HG02870 (cell line): ENCODE measurements around the gene ACAN.

Experiments
- ATAC-seq: cut with Tn5 transposase; IDR thresholded peaks from one replicate; pipeline ENCODE4 v1.9.1; 2021; ENCODE audit warnings: mild to moderate bottlenecking, moderate library complexity; ENCODE audit not compliant: unreplicated experiment

ACAN gene

DNA sequence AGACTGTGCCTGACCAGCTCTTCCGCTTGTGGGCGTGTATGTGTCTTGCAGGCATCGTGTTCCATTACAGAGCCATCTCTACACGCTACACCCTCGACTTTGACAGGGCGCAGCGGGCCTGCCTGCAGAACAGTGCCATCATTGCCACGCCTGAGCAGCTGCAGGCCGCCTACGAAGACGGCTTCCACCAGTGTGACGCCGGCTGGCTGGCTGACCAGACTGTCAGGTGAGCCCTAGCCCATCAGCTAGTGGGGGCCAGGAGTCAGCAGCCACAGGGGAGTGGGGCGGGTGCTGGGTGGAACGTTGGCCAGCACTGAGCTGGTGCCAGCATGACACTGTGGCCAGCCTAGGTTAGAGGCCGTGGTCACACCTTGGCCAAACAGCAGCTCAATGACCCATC lies 36.7 kb downstream of the ACAN start:
- no peak for ATAC-seq

DNA sequence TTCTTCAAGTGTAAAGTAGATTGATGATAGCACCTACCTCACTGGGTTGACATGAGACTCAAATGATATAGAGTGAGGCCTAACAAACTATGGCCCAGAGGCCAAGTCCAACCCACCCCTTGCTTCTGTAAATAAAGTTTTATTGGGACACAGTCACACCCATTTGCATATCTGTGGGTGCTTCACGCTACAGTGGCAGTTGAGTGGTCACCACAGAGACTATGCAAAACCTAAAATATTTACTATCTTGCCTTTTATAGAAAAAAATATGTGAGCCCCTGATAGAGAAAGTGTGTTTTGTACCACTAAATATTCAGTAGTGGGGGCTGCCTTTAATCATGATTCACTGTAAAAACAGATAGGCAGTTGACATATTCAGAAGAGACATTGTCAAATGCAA lies 38.0 kb downstream of the ACAN start:
- no peak for ATAC-seq

DNA sequence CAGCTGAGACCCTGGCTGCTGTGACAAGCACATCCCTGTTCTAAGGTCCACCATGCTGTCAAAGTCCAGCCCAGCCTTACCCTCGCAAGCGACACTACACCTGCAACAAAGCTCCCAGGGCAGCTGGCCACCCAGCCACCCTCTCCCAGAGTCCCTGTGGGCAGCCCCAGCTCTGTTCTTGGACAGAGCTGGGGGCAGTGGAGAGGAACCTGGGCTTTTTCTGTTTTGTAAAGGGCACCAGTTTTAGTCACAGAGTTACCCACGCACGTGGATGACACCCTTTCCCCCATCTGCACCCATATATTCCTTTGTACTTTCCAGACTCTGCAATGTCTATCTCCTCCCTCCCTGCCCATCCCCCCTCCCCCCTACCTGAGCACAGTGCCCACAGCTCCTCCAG lies 38.9 kb downstream of the ACAN start:
- no peak for ATAC-seq

DNA sequence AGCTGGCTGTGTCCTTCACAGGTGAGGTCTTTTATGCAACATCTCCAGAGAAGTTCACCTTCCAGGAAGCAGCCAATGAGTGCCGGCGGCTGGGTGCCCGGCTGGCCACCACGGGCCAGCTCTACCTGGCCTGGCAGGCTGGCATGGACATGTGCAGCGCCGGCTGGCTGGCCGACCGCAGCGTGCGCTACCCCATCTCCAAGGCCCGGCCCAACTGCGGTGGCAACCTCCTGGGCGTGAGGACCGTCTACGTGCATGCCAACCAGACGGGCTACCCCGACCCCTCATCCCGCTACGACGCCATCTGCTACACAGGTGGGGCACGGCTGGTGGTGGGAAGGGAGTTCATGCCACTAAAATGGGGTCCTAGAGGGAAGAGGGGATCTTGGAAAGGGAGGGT lies 40.1 kb downstream of the ACAN start:
- ATAC-seq, result no peak

DNA sequence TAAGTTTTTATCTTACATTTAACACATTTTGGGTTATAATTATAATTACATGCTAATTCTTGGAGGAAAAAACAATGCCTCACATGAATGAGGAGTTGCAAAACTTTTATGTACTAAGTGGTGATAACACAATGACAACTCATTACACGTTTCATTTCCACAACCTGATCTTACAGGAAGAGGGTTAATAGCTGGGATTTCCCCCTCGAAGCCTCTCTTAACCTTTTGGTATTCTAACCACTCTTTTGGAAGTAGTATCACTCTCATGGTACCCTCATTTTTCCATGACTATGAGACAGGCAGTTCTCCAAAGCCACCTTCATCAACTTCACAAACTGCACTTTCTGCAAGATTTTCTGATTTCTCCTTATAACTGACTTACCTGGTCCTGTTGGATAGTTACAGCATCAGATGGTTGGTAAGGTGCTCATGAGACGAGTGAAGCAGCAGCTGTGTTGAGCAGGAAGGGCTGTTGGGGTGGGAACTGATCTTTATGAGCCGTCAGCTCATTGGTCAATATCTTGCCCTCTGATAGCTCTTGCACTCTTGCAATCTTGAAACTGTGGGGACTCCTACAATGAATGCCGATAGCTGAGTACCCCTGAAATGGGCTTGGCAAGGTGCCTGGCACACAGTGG lies 41.6 kb downstream of the ACAN start:
- no peak for ATAC-seq

DNA sequence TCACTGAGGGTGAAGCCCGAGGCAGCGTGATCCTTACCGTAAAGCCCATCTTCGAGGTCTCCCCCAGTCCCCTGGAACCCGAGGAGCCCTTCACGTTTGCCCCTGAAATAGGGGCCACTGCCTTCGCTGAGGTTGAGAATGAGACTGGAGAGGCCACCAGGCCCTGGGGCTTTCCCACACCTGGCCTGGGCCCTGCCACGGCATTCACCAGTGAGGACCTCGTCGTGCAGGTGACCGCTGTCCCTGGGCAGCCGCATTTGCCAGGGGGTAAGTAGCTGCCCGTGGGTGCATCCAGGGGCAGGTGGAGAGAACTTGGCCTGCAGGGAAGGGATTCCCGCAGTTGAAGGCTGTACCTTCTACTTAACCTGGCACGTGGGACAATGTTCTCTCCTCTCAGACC lies 42.4 kb downstream of the ACAN start:
- no peak for ATAC-seq

DNA sequence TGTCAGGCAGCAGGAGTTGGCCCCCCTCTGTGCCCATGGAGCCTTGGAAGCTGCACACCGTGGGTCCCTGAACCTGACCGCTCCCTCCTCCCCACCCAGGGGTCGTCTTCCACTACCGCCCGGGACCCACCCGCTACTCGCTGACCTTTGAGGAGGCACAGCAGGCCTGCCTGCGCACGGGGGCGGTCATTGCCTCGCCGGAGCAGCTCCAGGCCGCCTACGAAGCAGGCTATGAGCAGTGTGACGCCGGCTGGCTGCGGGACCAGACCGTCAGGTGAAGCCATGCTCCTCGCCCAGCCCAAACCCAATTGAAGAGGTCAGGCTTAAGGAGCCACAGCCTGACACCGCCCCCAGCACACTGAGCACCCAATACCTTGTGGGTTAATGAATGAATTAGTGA lies 43.9 kb downstream of the ACAN start:
- ATAC-seq, result no peak

DNA sequence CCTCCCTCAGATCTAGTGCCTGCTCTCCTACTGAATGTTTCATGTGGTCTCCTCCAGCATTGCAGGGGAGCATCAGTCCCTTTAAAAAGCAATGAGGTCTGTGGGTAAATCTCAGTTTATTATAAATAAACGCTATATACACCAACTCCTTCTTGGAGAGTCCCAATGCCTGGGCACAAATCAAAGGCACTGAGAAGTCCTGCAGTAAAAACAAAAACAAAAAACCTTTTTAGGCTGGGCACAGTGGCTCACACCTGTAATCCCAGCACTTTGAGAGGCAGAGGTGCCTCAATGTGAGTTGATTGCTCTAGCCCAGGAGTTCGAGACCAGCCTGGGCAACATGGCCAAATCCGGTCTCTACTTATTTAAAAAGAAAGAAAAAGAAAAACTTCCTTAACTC lies 45.0 kb downstream of the ACAN start:
- no peak for ATAC-seq

DNA sequence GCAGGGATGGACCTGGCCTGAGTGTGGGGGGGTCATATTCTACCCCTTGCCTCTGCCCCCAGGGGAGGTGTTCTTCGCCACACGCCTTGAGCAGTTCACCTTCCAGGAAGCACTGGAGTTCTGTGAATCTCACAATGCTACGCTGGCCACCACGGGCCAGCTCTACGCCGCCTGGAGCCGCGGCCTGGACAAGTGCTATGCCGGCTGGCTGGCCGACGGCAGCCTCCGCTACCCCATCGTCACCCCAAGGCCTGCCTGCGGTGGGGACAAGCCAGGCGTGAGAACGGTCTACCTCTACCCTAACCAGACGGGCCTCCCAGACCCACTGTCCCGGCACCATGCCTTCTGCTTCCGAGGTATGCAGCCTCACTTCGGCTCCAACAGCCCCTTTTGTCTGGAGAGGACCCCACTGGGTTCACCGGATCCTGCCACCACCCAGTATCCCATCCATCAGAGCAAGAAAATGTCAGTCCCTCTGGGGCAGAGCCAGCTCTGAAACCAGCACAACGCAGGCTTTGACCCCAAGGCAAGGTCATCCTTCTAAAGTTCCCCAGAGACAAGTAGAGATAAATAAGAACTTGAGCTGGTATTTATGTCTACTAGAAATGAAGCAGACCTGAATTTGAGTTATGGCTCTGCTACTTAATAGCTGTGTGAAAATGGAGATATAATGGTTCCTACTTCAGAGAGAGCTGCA lies 46.3 kb downstream of the ACAN start:
- no peak for ATAC-seq

DNA sequence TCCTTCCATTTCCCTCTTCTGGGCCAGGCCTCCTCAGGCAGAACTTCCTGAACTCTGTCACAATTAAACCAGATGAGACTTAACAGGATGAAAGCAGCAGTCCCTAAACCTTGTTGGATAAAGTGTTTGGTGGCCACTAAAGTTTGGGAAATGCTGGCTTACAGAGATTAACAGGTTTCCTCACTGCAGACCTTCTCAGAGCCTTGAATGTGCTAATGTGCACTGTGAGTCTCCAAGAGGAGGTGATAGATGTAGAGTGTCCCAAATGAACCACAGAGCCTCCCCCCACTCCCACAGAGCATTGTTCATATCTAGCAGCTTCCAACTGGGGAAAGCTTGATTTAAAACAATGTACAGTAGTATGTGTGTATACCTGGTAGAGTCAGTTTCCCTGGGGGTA lies 49.2 kb downstream of the ACAN start:
- no peak for ATAC-seq

DNA sequence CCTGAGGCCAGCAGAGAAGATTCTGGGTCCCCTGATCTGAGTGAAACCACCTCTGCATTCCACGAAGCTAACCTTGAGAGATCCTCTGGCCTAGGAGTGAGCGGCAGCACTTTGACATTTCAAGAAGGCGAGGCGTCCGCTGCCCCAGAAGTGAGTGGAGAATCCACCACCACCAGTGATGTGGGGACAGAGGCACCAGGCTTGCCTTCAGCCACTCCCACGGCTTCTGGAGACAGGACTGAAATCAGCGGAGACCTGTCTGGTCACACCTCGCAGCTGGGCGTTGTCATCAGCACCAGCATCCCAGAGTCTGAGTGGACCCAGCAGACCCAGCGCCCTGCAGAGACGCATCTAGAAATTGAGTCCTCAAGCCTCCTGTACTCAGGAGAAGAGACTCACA lies 55.7 kb downstream of the ACAN start:
- ATAC-seq, result no peak

DNA sequence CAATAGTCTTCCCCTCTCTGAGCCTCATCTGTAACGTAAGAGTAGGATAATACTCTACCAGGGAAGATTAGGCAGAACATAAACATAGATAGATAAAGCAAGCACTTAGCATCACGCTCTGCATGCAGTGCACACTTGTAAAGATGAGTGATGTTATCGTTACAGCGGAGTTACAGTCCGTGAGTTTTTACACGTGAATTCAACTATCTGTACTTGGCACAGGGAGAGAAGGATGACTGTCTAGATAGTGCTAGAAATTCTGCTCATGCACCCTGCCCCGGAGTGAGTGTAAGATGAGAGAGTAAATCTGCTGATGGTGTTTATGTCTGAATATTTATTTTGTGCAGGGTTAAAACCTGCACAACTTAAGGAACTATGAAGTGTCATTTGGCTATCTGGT lies 56.3 kb downstream of the ACAN start:
- ATAC-seq, result no peak

DNA sequence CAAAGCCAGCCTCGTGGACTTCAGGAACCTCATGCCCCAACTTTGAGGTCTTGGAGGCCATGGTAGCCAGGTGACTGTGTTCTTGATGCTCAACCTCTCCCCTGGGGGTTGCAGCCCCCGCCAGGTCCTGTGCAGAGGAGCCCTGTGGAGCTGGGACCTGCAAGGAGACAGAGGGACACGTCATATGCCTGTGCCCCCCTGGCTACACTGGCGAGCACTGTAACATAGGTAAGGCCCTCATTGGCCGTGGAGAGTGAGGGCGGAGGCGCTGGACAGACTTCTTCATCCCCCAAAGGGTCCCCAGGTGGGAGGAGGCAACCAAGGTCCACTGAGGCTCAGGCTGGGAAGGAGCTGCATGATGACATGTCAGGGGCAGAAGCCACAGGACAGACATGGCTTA lies 57.0 kb downstream of the ACAN start:
- no peak for ATAC-seq

DNA sequence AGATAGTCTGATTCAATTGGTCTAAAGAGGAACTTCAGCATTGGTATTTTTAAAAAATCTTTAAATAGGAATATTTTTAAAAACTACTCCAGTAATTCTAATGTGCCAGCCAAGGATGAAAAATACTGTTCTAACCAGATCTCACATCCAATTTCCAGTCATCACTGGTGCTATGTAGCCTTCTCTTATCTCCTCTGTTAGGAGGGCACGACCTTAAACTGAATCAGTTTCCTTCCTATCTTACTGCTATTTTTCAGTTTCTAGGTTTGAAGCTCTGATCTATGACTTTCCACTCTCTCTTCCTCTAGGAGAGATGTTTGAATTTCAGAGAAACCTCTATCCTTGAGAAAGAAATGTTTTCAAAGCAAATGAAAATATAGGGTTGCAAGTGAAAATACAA lies 60.2 kb downstream of the ACAN start:
- ATAC-seq, result no peak

DNA sequence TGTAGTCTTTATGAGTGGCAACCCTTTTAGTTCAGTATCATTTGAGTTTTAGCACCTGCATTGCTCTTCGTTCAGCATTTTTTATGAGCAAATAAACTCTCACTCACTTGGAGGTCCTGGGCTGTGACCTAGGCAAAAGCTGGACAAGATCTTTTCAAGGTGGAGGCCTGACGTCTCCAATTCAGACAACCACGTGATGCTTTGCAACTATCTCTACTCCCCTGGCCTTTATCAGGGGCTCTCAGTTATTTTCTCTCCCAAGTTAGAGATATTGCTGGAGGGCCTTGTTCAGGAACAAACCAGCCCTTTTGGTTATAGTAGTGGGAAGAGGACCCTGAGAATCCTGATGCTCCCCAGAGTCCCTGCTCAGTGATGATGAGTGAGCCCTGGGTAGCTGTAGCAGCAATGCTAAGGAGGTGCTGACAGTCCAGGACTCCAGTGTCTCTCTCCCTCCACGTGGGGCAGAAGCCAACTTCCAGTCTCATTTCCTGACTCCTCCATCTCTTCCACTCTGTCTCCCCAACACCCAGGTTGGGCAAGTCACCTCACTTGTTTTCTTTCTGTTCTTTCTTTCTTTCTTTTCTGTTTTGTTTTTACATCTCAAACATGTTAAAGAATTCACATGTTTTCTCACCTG lies 61.7 kb downstream of the ACAN start:
- no peak for ATAC-seq

DNA sequence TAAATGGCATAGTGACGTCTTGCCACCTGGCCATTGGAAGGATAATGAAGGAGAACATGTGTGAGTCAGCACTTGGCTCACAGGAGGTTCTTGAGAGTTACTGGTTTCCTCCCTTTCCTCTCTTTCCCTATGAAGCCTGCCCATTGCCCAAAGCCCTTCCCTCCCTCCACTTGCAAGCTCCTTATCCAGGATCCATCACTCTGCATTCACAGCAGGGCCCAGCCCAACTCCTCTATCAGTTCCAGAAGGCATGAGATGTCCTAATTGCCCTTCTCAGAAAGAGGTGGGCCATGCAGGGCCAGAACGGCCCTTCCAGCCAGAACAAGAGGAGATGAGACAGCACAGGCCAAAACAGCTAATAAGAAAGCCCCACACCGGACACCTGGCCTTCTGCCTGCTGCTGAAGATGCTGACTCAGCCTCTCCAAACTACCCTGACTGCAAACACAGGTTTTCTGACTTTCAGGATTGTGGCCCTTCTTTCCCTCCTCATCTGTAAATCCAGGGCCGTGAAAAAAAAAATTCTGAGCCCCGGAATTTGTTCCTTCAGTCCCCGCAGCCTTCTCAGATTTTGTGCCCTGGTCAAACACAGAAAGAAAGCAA lies 62.4 kb downstream of the ACAN start:
- no peak for ATAC-seq

DNA sequence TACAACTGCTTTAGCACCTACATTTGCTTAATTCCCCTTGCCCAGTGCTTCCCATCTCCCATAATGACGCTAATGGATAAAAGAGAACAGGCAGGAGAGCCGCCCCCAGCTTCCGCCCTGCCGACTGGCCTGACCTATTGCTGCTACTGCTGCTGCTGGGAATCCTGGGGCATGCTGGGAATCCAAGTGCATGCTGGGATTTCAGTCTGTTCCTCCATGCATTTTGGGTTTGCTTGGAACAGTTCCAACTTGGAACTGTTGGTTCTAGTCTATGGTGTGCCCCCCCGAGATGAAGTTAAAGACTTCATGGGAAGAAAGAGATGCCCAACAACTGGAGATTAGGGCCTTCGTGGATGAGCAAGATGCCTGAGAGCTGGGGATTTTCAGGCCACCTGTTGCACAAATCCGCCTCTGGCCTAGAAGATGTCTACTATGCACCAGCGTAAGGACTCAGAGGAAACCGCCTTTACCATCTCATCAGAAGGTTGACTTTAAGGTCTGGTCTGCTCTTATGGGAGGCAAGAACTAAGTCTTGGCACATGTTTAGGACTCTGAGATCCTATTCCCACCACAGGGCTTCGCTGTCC lies 63.2 kb downstream of the ACAN start:
- ATAC-seq, result no peak

DNA sequence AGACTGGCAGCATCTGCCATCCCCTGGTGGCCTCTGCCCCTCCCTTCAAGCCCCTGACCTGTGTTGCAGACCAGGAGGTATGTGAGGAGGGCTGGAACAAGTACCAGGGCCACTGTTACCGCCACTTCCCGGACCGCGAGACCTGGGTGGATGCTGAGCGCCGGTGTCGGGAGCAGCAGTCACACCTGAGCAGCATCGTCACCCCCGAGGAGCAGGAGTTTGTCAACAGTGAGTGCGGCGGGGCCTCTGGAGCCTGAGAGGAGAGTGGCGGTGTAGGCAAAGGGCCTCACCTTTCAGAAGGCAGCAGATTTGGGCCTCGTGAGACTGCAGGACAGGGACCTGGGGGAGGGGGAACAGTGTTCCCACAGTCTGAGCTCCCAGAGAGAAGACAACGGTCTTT lies 68.1 kb downstream of the ACAN start:
- ATAC-seq, result no peak

DNA sequence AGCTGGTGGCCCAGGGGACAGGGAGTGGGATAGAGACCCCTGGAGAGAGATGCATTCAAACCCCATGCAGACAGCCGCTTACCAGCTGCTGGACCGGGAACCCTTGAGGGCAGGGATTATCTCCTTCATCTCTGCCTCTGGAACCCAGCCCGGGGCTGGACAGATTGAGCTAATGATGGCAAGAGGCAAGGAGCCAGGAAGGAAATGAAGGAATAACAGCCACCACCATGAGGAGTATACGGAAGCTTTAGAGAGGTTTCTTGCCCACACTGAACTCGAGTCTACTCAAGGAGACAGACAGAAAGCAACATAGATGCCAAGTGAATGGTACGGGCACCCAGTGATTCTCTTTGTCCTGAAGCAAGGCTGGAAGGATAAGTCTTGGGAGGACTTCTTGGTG lies 68.9 kb downstream of the ACAN start:
- ATAC-seq, result no peak

DNA sequence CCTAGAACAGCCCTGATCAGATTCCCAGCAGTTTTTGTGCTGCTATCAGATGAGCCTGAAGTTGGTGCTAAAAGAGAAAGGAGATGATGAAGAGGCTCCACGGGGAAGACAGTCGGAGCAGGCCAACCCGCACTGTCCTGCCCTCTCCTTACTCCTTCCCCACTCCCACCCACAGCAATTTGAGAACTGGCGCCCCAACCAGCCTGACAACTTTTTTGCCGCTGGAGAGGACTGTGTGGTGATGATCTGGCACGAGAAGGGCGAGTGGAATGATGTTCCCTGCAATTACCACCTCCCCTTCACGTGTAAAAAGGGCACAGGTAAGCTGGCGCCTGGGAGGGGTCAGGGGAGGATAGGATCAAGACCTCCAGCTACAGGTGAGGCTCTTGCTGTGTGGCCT lies 69.5 kb downstream of the ACAN start:
- no peak for ATAC-seq

DNA sequence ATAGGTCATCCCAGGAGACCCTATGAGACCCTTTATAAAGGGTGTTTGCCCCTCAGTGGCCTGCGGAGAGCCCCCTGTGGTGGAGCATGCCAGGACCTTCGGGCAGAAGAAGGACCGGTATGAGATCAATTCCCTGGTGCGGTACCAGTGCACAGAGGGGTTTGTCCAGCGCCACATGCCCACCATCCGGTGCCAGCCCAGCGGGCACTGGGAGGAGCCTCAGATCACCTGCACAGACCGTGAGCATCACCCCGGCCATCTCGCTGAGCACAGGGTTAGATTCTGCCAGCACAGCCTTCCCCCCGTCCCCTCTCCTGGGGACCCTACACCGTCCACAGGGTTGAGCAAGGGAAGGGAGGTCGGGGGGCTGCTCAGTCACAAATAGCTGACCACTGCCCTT lies 70.5 kb downstream of the ACAN start:
- no peak for ATAC-seq

DNA sequence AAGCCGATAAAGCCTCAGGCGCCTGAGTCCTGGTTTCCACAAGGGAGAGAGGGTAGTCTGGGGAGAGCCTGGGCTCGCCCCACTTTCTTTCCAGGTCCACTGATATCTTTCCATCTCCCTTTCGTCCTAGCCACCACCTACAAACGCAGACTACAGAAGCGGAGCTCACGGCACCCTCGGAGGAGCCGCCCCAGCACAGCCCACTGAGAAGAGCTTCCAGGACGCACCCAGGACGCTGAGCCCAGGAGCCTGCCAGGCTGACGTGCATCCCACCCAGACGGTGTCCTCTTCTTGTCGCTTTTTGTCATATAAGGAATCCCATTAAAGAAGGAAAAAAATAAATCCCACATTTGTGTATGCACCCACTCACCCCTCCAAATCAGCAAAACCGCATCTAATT lies 71.0 kb downstream of the ACAN start:
- ATAC-seq, result no peak
